AG04449 (cell line): Measurements from ENCODE around the gene BEAN1.

Experiments used
- CTCF ChIA-PET: fragments of 350-600 bp; formaldehyde crosslinking; extraction: SDS; loops from one replicate; lab custom pipeline; 2021; ENCODE audit warnings: antibody characterized with exemption; lab: Yijun Ruan, JAX
- POLR2A ChIA-PET: fragments of 400-600, 350-600 bp; formaldehyde crosslinking; extraction: SDS; loops from one replicate; lab custom pipeline; 2020; ENCODE audit warnings: antibody characterized with exemption, inconsistent platforms; lab: Yijun Ruan, JAX
- DNase-seq: peaks from one replicate; pipeline ENCODE4 v3.0.0-alpha.2; 2010; ENCODE audit warnings: low read depth, low spot score
- H3K4me3 ChIP-seq: 2 replicates; pipeline ENCODE4 v1.5.1; 2011; ENCODE audit warnings: low read depth, mild to moderate bottlenecking, control low read depth, low read length
- TF ChIP-seq, protein P1 (sequence below): IDR thresholded peaks from one replicate; pipeline ENCODE4 v1.5.1; 2011; ENCODE audit warnings: mild to moderate bottlenecking, moderate library complexity, low read length, control low read depth, inconsistent platforms; ENCODE audit not compliant: insufficient read depth; ENCODE audit errors: missing control alignments

The BEAN1 gene

DNA sequence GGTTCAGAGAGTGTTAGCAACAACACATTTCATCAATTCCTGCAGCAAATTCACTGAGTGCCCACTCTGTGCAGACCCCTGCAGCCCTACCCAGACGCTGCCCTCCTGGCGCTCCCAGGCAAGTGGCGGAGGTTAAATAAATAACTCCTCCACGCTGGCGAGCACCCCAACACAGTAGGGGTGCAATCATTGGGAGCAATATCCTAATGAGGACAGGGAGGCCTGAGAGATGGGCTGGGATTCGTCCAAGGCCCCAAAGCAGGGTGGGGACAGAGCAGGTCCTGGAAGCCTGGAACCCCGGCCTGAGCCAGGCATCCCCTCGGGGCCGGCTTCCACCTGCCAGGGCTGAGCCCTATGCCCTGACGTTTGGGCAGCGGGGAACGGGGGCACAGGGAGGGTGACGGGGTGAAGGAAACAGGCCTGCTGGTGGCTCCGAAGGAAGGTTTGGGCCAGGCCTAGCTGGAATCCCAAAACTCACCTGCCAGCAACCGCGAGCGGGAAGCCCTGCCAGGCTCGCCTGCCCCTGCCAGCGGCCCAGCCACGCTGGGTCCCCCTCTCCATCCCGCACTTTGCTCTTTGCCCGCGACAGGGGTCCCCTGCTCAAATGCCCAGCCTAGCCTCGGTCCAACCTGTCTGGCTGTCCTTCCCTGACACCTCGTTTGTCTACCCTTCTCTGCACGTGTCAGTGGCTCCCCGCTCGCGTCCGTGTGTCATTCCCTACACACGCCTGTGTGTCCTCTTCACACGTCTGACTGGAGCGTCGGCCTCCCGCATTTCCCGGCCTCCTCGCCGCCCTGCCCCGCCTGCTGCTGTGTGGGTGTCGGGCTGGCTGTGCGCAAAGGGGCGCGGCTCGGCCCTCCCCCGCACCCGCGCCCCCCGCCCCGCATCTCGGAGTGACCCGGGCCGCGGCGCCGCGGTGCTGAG is 721 bp upstream of the BEAN1 start:
- no peak for DNase-seq
- POLR2A ChIA-PET = no interaction called here
- CTCF ChIA-PET = interaction anchor here (0.8 to 1.0 kb wide), 2 partner anchors 19 to 404 kb away, joined by 3 to 4 read pairs; partner anchors contain the start of gene NAE1
- H3K4me3 ChIP-seq = peak overlapping the region; percentile 40
- TF ChIP-seq, protein P1, sequence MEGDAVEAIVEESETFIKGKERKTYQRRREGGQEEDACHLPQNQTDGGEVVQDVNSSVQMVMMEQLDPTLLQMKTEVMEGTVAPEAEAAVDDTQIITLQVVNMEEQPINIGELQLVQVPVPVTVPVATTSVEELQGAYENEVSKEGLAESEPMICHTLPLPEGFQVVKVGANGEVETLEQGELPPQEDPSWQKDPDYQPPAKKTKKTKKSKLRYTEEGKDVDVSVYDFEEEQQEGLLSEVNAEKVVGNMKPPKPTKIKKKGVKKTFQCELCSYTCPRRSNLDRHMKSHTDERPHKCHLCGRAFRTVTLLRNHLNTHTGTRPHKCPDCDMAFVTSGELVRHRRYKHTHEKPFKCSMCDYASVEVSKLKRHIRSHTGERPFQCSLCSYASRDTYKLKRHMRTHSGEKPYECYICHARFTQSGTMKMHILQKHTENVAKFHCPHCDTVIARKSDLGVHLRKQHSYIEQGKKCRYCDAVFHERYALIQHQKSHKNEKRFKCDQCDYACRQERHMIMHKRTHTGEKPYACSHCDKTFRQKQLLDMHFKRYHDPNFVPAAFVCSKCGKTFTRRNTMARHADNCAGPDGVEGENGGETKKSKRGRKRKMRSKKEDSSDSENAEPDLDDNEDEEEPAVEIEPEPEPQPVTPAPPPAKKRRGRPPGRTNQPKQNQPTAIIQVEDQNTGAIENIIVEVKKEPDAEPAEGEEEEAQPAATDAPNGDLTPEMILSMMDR = no peak

DNA sequence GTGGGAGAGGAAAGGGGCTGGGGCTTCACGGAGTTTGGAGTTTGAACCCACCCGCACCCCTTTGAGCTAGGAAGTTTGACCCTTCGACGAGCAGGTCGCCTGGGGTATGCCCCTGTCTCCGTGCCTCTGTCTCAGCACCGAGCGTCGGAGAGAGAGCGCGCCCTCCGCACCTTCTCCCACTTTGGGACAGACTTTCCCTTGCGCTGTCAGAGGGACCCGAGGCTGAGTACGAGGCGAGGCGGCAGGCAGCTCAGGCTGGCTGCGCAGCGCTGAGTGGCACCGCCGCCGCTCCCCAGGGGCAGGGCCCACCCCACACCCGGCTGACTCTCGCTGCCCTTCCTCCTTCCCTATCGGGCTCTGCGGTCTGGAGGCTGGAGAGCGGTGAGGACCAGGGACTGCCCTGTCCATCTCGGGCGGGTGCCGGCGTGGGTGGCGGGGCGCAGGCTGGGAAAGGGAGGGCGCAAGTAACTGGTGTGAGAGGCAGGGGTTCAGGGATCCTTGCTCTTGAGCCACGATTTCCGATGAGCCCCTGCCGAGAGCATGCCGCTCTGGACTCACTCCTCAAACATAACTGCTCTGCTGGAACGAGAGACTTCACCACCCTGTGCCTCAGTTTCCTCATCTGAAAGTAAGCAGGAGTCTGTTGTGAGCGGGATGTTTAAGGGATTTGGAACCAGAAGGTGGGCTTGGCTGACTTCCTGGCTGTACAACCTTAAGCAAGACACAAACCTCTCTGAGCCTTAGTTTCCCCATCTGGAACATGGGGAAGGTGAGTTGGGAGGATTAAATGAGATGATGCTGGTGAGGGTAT is 981 bp downstream of the BEAN1 start:
- ChIA-PET CTCF (interaction anchor here (1.0 kb wide), 1 partner anchor 11 kb away, joined by 3 read pairs; no protein-coding TSS in a partner anchor), POLR2A (no interaction called here)
- TF ChIP-seq, protein P1 = no peak

DNA sequence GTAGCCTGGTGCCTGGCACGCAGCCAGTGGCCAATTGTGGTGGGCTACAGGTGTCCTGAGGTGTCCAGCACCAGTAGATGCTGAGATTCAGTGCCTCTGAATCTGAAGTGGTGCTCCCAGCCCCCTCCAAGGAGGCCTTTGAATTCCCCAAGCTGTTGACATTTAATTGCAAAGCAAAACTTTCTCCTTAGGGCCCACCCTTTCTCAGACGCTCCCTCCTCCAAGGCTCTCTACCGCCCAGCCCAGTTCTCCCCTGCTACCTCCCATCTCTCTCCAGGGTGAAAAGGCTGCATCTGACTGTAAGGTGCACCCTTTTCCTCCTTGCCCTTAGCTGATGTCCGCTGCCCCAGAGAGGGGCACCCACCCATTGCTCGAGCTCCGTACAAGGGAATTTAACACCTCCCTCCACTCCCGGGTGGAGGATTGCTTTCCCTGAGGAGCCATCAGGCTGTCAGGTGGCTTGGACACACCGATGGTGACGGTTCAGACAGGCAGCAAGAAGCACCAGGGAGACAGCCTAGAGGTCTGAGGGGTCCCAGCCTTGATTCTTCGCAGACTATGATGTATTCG is 1.7 kb downstream of the BEAN1 start:
- TF ChIP-seq, protein P1 = no peak
- CTCF ChIA-PET = interaction anchor here (1.0 kb wide), 1 partner anchor 11 kb away, joined by 3 read pairs; no protein-coding TSS in a partner anchor
- no peak for DNase-seq
- H3K4me3 ChIP-seq = no peak overlapping the region
- POLR2A ChIA-PET = no interaction called here

More for the DNA sequence above, 981 bp downstream of the BEAN1 start:
- DNase-seq = no peak
- no peak overlapping the region; the same call in 1 of the 2 replicates for H3K4me3 ChIP-seq

DNA sequence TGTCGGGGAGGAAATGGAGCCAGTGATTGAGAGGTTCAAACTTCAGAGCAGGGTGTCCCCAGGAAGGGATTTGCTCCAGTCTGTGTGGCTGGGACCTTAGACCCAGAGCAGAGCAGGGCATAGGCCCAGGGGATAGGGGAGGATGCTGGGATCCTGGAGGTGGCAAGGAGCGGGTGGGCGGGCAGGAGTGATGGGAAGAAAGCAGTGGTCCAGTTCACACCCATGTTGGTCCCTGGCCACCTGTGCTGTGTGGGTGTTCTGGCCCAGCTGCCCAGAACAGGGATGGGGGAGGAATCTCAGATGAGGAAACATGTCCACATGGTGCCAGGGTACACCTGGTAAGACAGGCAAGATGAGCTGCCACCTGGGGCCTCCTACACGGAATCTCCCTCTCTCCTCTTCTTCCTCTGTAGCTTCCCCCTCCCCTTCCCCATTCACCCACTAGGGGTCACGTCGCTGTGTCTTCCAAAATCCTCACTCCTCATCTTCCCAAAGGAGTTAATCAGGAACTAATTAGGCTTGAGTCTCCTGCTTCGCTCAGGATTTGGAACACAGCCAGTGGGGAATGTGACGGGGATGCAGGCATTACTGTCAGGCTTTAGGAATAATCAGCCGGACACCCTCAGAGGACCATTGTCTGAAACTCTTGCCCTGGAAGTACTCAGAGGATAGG is 2.3 kb downstream of the BEAN1 start:
- CTCF ChIA-PET = interaction anchor here (1.0 to 1.3 kb wide), 2 partner anchors 9 to 10 kb away, joined by 3 read pairs; no protein-coding TSS in a partner anchor
- DNase-seq = no peak
- H3K4me3 ChIP-seq = no peak overlapping the region
- TF ChIP-seq, protein P1 = no peak
- POLR2A ChIA-PET = no interaction called here

DNA sequence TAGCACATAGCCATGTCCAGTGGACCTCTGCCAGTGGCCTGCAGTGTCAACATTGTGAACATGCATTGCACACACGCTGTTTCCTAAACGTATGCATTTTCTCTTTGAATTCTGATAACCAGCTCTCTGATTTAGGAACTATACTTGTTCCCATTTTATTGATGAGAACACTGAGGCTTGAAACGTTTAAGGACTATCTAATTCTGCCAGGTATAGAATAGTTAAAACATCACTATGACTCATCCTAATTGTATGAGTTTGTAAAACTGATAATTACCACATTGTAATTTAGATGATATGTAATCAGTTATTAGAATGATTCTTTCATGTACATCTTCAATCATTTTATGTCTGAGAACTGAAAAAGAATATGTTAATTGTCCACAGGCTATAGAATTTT is 3.1 kb downstream of the BEAN1 start:
- CTCF ChIA-PET = interaction anchor here (1.3 kb wide), 1 partner anchor 10 kb away, joined by 3 read pairs; no protein-coding TSS in a partner anchor
- TF ChIP-seq, protein P1 = no peak
- POLR2A ChIA-PET = no interaction called here

More for the DNA sequence above, 3.1 kb downstream of the BEAN1 start:
- H3K4me3 ChIP-seq = no peak overlapping the region
- no peak for DNase-seq
